ENCODE results near the gene MYOC. TPM values are rescaled to one million over a fixed set of nuclear protein-coding genes. Genes with fewer than 3 reads are reported as not detected.
"Not testable (repeated sequence)": the region's sequence is repeated elsewhere in the genome, so short reads cannot be mapped to it uniquely, and the experiment has no call there.

The MYOC gene
- polyA plus RNA-seq, 4 donors, result 0.11 to 0.24 (median 0.18) TPM

DNA sequence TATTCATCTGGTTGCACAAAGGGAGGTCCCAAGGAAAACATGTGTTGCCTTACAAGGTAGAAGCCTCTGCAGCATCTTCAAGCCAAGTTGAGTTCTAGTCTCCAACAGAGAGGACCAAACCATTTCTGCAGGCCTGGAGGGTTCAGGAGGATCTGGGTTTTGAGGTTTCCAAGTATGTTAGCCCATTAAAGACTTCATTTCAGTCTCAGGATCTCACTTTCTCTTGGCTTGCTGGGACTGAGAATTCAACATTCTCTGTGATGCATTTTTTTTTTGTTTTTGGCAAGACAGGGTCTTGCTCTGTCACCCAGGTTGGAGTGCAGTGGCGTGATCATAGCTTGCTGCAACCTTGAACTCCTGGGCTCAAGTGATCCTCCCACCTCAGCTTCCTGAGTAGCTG, 39.2 kb downstream of the MYOC start:
- no peak for DNase-seq (ENCODE audit: low read depth in 4 of 4, low spot score in 2 of 4)

DNA sequence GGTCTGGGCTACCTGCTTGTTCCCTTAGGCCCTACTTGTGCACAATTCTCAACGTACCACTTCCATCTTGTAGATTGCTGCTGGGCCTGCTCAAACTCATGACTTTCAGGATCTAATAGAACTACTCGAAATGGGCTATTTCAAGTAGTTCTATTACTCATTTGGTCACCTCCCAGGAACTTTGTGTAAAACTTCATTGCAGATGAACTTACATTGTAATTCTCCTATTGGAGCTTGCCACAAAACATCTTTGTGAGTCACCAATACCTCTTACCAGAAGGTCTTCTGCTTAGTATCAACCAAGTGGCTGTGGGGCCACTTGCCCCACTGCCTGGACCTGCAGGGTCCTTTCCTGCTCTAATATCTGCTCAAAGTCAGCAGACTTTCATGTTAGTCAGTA, 41.2 kb downstream of the MYOC start:
- DNase-seq (ENCODE audit: low read depth in 4 of 4, low spot score in 2 of 4), result no peak

DNA sequence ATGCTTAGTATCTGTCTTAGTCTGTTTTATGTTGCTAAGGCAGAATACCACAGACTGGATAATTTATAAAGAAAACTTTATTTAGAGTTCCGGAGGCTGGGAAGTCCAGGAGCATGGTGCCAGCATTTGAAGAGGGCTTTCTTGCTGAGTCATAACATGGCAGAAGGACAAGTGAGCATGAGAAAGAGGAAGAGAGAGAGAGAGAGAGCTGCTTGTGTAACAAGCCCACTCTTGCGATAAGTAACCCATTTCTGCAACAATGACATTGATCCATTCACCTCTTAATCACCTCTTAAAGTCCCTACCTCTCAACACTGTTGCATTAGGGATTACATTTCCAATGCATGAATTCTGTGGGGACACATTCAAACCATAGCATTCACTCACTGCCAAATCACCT, 42.1 kb downstream of the MYOC start:
- DNase-seq (ENCODE audit: low read depth in 4 of 4, low spot score in 2 of 4), result no peak

DNA sequence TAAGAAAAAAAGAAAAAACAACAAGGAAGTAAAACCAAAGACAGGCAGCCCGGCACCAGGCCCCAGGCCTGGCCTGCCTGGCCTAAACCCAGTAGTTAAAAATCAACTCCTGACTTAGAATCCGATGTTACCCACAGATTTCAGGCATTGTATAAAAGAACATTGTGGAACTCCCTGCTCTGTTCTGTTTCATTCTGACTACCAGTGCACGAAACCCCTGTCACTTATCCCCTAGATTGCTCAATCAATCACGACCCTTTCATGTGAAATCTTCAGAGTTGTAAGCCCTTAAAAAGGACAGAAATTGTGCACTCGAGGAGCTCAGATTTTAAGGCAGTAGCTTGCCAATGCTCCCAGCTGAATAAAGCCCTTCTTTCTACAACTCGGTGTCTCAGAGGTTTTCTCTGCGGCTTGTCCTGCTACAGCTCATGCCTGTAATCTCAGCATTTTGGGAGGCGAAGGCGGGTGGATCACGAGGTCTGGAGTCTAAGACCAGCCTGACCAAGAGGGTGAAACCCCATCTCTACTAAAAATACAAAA, 46.0 kb downstream of the MYOC start:
- no peak for DNase-seq (ENCODE audit: low read depth in 4 of 4, low spot score in 2 of 4)

DNA sequence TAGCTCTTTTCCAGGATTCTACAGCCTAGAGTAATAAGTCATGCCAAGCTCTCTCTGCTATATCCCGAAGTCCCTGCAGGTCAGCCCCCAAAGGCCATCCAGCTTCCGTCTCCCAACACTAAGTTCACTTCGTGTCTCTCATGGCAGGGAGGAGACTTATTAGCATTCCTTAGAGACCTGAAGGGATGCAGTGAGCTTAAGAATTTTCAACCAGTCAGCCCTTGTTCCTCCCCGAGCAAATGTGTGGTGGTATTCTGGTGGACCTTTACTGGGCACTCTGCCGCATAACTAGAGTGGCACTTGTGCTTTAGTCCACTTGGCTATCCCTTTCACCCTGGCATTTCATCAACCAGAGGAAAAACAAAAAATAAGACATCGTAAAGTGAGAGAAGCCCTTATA, 49.4 kb downstream of the MYOC start:
- DNase-seq (ENCODE audit: low read depth in 4 of 4, low spot score in 2 of 4), result not testable (repeated sequence)

DNA sequence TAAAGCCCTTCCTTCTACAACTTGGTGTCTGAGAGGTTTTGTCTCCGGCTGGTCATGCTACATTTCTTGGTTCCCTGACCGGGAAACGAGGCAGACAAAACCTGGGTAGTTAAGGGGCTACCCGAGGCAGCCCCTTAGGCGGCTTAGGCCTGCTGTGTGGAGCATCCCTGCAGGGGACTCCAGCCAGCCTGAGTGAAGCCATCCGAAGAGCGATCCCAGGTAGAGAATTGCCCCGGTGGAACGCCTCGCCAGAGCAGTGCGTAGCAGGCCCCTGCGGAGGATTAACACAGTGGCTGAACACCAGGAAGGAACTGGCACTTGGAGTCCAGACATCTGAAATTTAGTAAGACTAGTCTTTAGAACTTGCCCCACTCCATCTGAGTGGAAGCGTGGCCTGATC, 51.6 kb downstream of the MYOC start:
- DNase-seq (ENCODE audit: low read depth in 4 of 4, low spot score in 2 of 4), result no peak

DNA sequence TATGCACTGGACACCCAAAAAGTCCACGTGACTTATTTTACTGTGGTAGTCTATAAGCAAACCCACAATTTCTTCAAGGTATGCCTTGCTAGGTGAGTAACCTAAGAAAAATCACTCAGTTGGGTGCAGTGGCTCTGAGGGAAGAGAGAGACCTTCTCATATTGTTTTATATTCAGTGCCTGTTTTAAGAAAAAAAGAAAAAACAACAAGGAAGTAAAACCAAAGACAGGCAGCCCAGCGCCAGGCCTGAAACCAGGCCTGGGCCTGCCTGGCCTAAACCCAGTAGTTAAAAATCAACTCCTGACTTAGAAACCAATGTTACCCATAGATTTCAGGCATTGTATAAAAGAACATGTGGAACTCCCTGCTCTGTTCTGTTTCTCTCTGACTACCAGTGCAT, 52.2 kb downstream of the MYOC start:
- DNase-seq (ENCODE audit: low read depth in 4 of 4, low spot score in 2 of 4), result not testable (repeated sequence)

DNA sequence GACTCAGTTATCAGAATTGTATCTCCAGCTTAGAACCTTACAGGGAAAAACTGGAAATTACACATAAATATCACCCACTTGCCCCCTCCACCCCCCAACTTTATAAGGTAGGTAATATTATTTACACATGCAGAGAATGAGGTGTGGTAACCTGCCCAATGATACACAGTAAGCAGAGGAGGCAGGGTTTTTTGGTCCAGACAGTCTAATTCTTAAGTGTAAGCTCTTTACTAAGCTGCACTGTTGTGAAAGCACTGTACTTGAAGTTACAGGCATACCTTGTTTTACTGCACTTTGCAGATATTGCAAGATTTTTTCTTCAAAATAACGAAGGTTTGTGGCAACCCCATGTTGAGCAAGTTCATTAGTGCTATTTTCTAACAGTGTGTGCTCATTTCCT, 55.3 kb downstream of the MYOC start:
- DNase-seq (ENCODE audit: low read depth in 4 of 4, low spot score in 2 of 4), result no peak

DNA sequence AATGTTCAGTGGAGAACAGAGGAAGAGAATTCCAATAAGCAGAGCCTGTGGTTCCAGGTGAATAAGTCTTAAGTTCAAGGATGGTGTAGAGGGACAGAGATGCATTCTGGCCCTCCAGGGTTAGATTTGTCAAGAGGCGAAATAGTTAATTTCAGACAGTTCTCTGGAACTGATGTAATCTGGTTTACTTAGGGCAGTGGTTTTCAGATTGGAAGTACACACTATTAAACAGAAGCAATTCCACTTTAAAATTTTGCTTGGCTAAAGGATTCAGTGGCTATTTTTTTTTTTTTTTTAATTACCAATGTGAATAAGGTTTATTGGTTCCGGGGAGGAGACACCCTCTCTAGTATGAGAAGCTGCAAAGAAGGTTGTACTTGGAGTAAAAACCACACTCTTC, 55.8 kb downstream of the MYOC start:
- no peak for DNase-seq (ENCODE audit: low read depth in 4 of 4, low spot score in 2 of 4)

DNA sequence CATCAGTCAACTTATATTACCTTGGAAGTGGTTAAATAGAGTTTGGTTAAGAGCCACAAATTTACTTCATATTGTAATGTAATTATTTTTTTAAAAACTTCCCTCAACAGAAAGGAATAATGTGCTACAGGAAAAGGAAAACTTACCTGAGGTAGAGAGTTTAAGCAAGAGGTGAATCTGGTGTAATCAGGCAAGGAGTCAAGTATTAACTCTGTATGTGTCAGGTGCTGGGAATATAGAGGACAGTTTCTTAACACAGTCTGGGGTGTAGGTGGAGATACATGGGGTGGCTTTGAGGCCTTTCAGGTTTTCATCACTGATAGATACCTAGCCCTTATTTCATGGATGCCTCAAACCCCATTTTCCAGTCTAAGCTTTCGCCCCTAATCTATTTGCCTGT, 56.4 kb downstream of the MYOC start:
- DNase-seq (ENCODE audit: low read depth in 4 of 4, low spot score in 2 of 4), result no peak

DNA sequence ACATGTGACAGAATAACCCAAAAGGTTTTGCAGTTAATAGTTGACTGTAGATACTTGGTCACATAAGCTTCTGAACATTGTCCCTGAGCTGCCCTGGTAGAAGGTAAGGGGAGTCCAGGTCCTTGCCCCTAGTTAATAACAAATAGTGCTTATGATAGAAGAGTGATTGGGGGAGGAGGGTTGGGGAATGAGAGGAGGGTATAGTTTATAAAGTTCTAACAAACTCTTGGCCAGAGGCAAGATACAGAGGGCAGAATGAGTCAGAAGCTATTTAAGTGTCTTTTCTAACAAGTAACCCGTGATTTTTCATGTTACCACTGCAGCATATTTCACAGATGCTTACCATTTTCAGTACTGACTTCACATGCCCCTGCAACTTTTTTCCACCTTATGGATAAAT, 57.2 kb downstream of the MYOC start:
- no peak for DNase-seq (ENCODE audit: low read depth in 4 of 4, low spot score in 2 of 4)

DNA sequence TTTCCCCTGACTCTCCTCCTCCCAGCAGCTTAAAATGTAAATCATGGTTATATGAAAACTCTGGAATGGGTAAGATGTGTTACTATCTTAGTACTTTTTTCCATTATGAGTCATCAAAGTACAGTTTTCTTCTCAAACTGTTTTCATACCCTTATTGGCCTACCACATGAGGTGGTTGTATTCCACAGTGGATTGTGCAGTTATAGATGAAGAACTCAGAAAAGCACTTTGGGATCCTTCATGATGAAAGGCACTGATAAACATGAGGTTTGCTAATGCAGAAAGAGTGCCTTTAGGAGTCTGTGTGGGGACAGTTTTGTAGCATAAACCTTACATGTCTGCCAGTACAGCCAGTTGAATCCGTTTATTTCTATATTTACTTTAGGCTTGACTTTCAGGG, 62.5 kb downstream of the MYOC start:
- DNase-seq (ENCODE audit: low read depth in 4 of 4, low spot score in 2 of 4), result no peak

DNA sequence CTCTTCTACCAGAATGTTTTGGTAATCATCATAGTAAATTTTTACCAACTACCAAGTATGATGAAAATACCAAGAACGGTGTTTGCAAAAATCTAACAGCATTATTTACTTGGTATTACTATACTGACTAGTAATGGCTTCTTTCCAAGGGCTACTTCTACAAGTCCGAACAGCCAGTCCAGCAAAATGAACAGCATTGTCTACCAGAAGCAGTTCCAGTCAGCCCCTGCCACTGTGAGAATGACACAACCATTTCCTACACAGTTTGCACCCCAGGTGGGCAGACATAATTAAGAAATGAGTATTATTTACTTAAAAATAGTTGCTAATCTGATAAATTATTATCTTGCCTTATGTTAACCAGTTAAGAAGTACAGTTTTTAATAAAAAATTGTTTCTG, 64.3 kb downstream of the MYOC start:
- DNase-seq (ENCODE audit: low read depth in 4 of 4, low spot score in 2 of 4), result no peak

DNA sequence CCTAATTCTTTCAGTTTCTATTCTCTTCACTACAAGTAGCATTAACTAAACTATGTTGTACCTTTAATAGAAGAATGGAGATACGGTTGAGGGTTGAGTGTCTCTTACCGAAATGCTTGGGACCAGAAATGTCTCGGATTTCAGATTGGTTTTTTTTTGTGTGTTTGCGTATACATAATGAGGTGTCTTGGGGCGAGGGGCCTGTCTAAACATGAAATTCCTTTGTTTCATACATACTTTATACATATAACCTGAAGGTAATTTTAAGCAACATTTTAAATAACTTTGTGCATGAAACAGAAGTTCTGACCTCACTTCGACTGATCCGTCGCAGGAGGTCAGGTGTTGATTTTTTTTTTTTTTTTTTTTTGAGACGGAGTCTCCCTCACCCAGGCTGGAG, 66.8 kb downstream of the MYOC start:
- DNase-seq (ENCODE audit: low read depth in 4 of 4, low spot score in 2 of 4), result no peak

Other genes with a start within 250 kb of the MYOC start
- 100 to 1,000 TPM in 3 of 4 donors, 10 to 100 TPM in 1; 94.5 to 141 (median 131) TPM for gene PRRC2C, start 167.2 kb downstream of the MYOC start, polyA plus RNA-seq (ENCODE audit: insufficient read length in 4 of 4)
- gene MYOCOS, start 30.4 kb downstream of the MYOC start, polyA plus RNA-seq (ENCODE audit: insufficient read length in 4 of 4), result 1 to 10 TPM in 2 of 4 donors, under 1 TPM in 2; 0.42 to 1.3 (median 0.75) TPM
- gene VAMP4, start 89.4 kb upstream of the MYOC start, polyA plus RNA-seq (ENCODE audit: insufficient read length in 4 of 4), result 10 to 100 TPM; 13.5 to 17.7 (median 16.7) TPM
- 10 to 100 TPM; 32.9 to 37.8 (median 36.1) TPM for gene METTL13, start 129.0 kb upstream of the MYOC start, polyA plus RNA-seq (ENCODE audit: insufficient read length in 4 of 4)
- 1 to 10 TPM; 3.5 to 5.8 (median 4.5) TPM for gene DNM3, start 188.8 kb upstream of the MYOC start, polyA plus RNA-seq (ENCODE audit: insufficient read length in 4 of 4)

Data from left renal cortex interstitium (tissue), 4 donors.